Measurements from ENCODE around the gene FGFR3. TPM values are rescaled to one million over a fixed set of nuclear protein-coding genes. Genes with fewer than 3 reads are reported as not detected.

Gene FGFR3
- total and polyA plus RNA-seq, 10 of the 15 experiments (the other 5 are each of a cell fraction or from before 2014, with no cell fraction given): 0.05 to 0.33 (median 0.18) TPM; not detected in 6

- Histone ChIP-seq H3K36me3 (ENCODE audit: control insufficient read depth in 2 of 2, insufficient read depth in 2 of 2, low read length in 1 of 2) (no peaks in the 10 kb centered on the region), H4K20me1 (ENCODE audit: control insufficient read depth, insufficient read depth) (no peaks in the 10 kb centered on the region), H3K27me3 (replicated peaks in 1 of 2; ENCODE audit: control insufficient read depth in 2 of 2, insufficient read depth in 2 of 2, low read length in 1 of 2) (no peaks in the 10 kb centered on the region), H3K9me3 (replicated peaks; ENCODE audit: control insufficient read depth, insufficient read depth, low read length) (no peaks in the 10 kb centered on the region), H3K4me3 (no peak overlapping the region), H3K27ac (ENCODE audit: control insufficient read depth, insufficient read depth) (no peak overlapping the region), H3K9ac (ENCODE audit: control insufficient read depth, insufficient read depth, low read length) (no peak overlapping the region), H3K4me1 (ENCODE audit: control insufficient read depth, insufficient read depth, low read length) (no peaks in the 10 kb centered on the region), H3K4me2 (ENCODE audit: control insufficient read depth, insufficient read depth) (no peak overlapping the region), H2AFZ (ENCODE audit: control insufficient read depth, low read depth, low read length) (no peak overlapping the region), H3K79me2 (ENCODE audit: control insufficient read depth, insufficient read depth, low read length) (no peaks in the 10 kb centered on the region)
- ATAC-seq (no peak), DNase-seq (ENCODE audit: low read depth, low spot score) (no peak), FAIRE-seq (no peak)
- ChIA-PET POLR2A (no interaction called here), CTCF (interaction anchor here (1.0 kb wide), 1 partner anchor 471 kb away, joined by 3 read pairs; no protein-coding TSS in a partner anchor), RAD21 (ENCODE audit: unreplicated experiment) (no interaction called here), SMC1A (ENCODE audit: uncharacterized antibody, unreplicated experiment) (no interaction called here)
- in situ Hi-C loops (cut with MboI) (no loop called here), intact Hi-C loops (cut with micrococcal nuclease; ENCODE audit: unreplicated experiment) (no loop called here)
- BruUV-seq (replicated peaks): no TSS peak
- WGBS (ENCODE audit: insufficient coverage, insufficient replicate concordance, low lambda C conversion rate, missing lambda C conversion rate): 68% methylated on average over 13 of the region's 15 CpGs
- TF ChIP-seq EP300 (IDR thresholded peaks at IDR 0.05; ENCODE audit: borderline replicate concordance in 1 of 2, control insufficient read depth in 1 of 2, low read depth in 2 of 2, low read length in 2 of 2) (no peak), TARDBP (IDR thresholded peaks at IDR 0.05; ENCODE audit: borderline replicate concordance) (no peak), STAT1 (conservative IDR thresholded peaks at IDR 0.05) (no peak), RCOR1 (conservative IDR thresholded peaks at IDR 0.05; ENCODE audit: low read depth, low read length) (no peak), BCLAF1 (IDR thresholded peaks at IDR 0.05) (no peak), RELB (IDR thresholded peaks at IDR 0.05; ENCODE audit: low read depth) (no peak), PBX3 (IDR thresholded peaks at IDR 0.05; ENCODE audit: insufficient replicate concordance, low read depth, low read length) (no peak), SMAD5 (IDR thresholded peaks at IDR 0.05; ENCODE audit: low read depth) (no peak), IRF4 (IDR thresholded peaks at IDR 0.05; ENCODE audit: low read depth, low read length) (no peak), POLR2AphosphoS2 (IDR thresholded peaks at IDR 0.05; ENCODE audit: low read depth, low read length) (no peak), TAF1 (IDR thresholded peaks at IDR 0.05; ENCODE audit: borderline replicate concordance, low read depth, low read length) (no peak)
- TF ChIP-seq, protein P1, sequence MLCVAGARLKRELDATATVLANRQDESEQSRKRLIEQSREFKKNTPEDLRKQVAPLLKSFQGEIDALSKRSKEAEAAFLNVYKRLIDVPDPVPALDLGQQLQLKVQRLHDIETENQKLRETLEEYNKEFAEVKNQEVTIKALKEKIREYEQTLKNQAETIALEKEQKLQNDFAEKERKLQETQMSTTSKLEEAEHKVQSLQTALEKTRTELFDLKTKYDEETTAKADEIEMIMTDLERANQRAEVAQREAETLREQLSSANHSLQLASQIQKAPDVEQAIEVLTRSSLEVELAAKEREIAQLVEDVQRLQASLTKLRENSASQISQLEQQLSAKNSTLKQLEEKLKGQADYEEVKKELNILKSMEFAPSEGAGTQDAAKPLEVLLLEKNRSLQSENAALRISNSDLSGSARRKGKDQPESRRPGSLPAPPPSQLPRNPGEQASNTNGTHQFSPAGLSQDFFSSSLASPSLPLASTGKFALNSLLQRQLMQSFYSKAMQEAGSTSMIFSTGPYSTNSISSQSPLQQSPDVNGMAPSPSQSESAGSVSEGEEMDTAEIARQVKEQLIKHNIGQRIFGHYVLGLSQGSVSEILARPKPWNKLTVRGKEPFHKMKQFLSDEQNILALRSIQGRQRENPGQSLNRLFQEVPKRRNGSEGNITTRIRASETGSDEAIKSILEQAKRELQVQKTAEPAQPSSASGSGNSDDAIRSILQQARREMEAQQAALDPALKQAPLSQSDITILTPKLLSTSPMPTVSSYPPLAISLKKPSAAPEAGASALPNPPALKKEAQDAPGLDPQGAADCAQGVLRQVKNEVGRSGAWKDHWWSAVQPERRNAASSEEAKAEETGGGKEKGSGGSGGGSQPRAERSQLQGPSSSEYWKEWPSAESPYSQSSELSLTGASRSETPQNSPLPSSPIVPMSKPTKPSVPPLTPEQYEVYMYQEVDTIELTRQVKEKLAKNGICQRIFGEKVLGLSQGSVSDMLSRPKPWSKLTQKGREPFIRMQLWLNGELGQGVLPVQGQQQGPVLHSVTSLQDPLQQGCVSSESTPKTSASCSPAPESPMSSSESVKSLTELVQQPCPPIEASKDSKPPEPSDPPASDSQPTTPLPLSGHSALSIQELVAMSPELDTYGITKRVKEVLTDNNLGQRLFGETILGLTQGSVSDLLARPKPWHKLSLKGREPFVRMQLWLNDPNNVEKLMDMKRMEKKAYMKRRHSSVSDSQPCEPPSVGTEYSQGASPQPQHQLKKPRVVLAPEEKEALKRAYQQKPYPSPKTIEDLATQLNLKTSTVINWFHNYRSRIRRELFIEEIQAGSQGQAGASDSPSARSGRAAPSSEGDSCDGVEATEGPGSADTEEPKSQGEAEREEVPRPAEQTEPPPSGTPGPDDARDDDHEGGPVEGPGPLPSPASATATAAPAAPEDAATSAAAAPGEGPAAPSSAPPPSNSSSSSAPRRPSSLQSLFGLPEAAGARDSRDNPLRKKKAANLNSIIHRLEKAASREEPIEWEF (IDR thresholded peaks at IDR 0.05; ENCODE audit: insufficient replicate concordance, low read depth, low read length): no peak
Observed at GRCh38 chr4:1753697-1754311, 39.3 kb upstream of the FGFR3 start.
